Cortex of kidney (tissue), 1 donor: ENCODE data around the gene TNRC6B.
"Not testable (repeated sequence)": the region's sequence is repeated elsewhere in the genome, so short reads cannot be mapped to it uniquely, and the experiment has no call there.

Experiments used
- DNase-seq: peaks from one replicate; lab custom pipeline; 2025; lab: John Stamatoyannopoulos, UW

The TNRC6B gene

GRCh38 chr22:40289991-40290459 is 112.3 kb downstream of the TNRC6B start:
- DNase-seq = no peak

- no peak for DNase-seq
Observed at GRCh38 chr22:40290516-40290915, 112.8 kb downstream of the TNRC6B start.

- DNase-seq = no peak
Observed at GRCh38 chr22:40294696-40295095, 117.0 kb downstream of the TNRC6B start.

- DNase-seq = no peak
Observed at GRCh38 chr22:40300316-40300715, 122.6 kb downstream of the TNRC6B start.

GRCh38 chr22:40300884-40301672 is 123.4 kb downstream of the TNRC6B start:
- no peak for DNase-seq

- DNase-seq = no peak
Observed at GRCh38 chr22:40302149-40302548, 124.4 kb downstream of the TNRC6B start.

GRCh38 chr22:40305625-40306024 is 127.9 kb downstream of the TNRC6B start:
- no peak for DNase-seq

- no peak for DNase-seq
Observed at GRCh38 chr22:40308999-40309573, 131.4 kb downstream of the TNRC6B start.

GRCh38 chr22:40309631-40310030 is 131.9 kb downstream of the TNRC6B start:
- DNase-seq = no peak

- DNase-seq = no peak
Observed at GRCh38 chr22:40310081-40310767, 132.5 kb downstream of the TNRC6B start.

- DNase-seq = no peak
Observed at GRCh38 chr22:40310768-40311120, 133.0 kb downstream of the TNRC6B start.

- not testable (repeated sequence) for DNase-seq
Observed at GRCh38 chr22:40311646-40312045, 133.9 kb downstream of the TNRC6B start.

- no peak for DNase-seq
Observed at GRCh38 chr22:40312050-40312449, 134.3 kb downstream of the TNRC6B start.

GRCh38 chr22:40313007-40313406 is 135.3 kb downstream of the TNRC6B start:
- no peak for DNase-seq

- no peak for DNase-seq
Observed at GRCh38 chr22:40314041-40314440, 136.3 kb downstream of the TNRC6B start.

GRCh38 chr22:40320687-40321086 is 143.0 kb downstream of the TNRC6B start:
- no peak for DNase-seq

GRCh38 chr22:40322021-40322420 is 144.3 kb downstream of the TNRC6B start:
- no peak for DNase-seq

- no peak for DNase-seq
Observed at GRCh38 chr22:40322818-40323447, 145.2 kb downstream of the TNRC6B start.

- DNase-seq = no peak
Observed at GRCh38 chr22:40323681-40324171, 146.0 kb downstream of the TNRC6B start.

- no peak for DNase-seq
Observed at GRCh38 chr22:40324468-40325305, 147.0 kb downstream of the TNRC6B start.

- no peak for DNase-seq
Observed at GRCh38 chr22:40325315-40325714, 147.6 kb downstream of the TNRC6B start.
